GM23338 (cell line): Measurements from ENCODE around the gene UGT1A10. TPM values are rescaled to one million over a fixed set of nuclear protein-coding genes. Genes with fewer than 3 reads are reported as not detected.

ENCODE experiments used
- ATAC-seq: fragments of 200-7000 bp; cut with Tn5 transposase; 3 replicates; pipeline ENCODE4 v1.9.1; 2020
- DNase-seq: peaks from one replicate; pipeline ENCODE4 v3.0.0-alpha.2; 2015; ENCODE audit warnings: low spot score
- H2AFZ ChIP-seq: fragments of 200-600 bp; sonication (generic); 2 replicates; pipeline ENCODE4 v1.8.0; 2016; ENCODE audit warnings: antibody characterized with exemption, mild to moderate bottlenecking, moderate library complexity
- H3F3A ChIP-seq: fragments of 200-600 bp; sonication (generic); replicated peaks from 2 replicates; pipeline ENCODE4 v1.8.0; 2017; ENCODE audit warnings: antibody characterized with exemption, mixed run types, low read depth
- H3K27ac ChIP-seq: fragments of 200-600 bp; sonication (generic); 2 replicates; pipeline ENCODE4 v1.6.1; 2016; ENCODE audit warnings: low read depth
- H3K27me3 ChIP-seq: fragments of 200-600 bp; sonication (generic); 2 replicates; pipeline ENCODE4 v1.8.0; 2016; ENCODE audit warnings: mild to moderate bottlenecking, mixed run types, moderate library complexity; ENCODE audit not compliant: insufficient read depth
- H3K36me3 ChIP-seq: fragments of 200-600 bp; sonication (generic); 2 replicates; pipeline ENCODE4 v1.8.0; 2016; ENCODE audit warnings: mild to moderate bottlenecking; ENCODE audit not compliant: insufficient read depth
- H3K4me1 ChIP-seq: fragments of 200-600 bp; sonication (generic); 2 replicates; pipeline ENCODE4 v1.8.0; 2016; ENCODE audit warnings: mild to moderate bottlenecking, moderate library complexity; ENCODE audit not compliant: insufficient read depth
- H3K4me2 ChIP-seq: fragments of 200-600 bp; sonication (generic); 2 replicates; pipeline ENCODE4 v1.7.1; 2017; ENCODE audit warnings: mixed run types
- H3K4me3 ChIP-seq: fragments of 200-600 bp; sonication (generic); 2 replicates; pipeline ENCODE4 v1.6.1; 2016; ENCODE audit warnings: mixed run types
- H3K79me2 ChIP-seq: fragments of 200-600 bp; sonication (generic); replicated peaks from 2 replicates; pipeline ENCODE4 v1.8.0; 2017; ENCODE audit warnings: mild to moderate bottlenecking; ENCODE audit not compliant: insufficient read depth
- H3K9me2 ChIP-seq: fragments of 200-600 bp; sonication (generic); 2 replicates; pipeline ENCODE4 v1.8.0; 2017; ENCODE audit not compliant: insufficient read depth
- H4K20me1 ChIP-seq: fragments of 200-600 bp; sonication (generic); replicated peaks from 2 replicates; pipeline ENCODE4 v1.8.0; 2017; ENCODE audit warnings: mild to moderate bottlenecking; ENCODE audit not compliant: insufficient read depth
- H3K27ac Mint-ChIP-seq: 2 replicates; pipeline ENCODE4 v1.8.0; 2020; ENCODE audit warnings: inconsistent platforms, mild to moderate bottlenecking, moderate library complexity, mixed read lengths
- H3K27me3 Mint-ChIP-seq: 3 replicates; pipeline ENCODE4 v1.8.0; 2022; ENCODE audit warnings: low read depth, mild to moderate bottlenecking, moderate library complexity, mixed read lengths, inconsistent platforms; ENCODE audit not compliant: insufficient read depth, poor library complexity
- H3K36me3 Mint-ChIP-seq: 3 replicates; pipeline ENCODE4 v1.8.0; 2021; ENCODE audit warnings: low read depth, mild to moderate bottlenecking, inconsistent platforms, moderate library complexity, mixed read lengths
- H3K4me1 Mint-ChIP-seq: 3 replicates; pipeline ENCODE4 v1.8.0; 2020; ENCODE audit warnings: mild to moderate bottlenecking, inconsistent platforms, mixed read lengths
- H3K4me3 Mint-ChIP-seq: 3 replicates; pipeline ENCODE4 v1.8.0; 2021; ENCODE audit warnings: moderate library complexity, mild to moderate bottlenecking, inconsistent platforms, mixed read lengths
- H3K9me3 Mint-ChIP-seq: 3 replicates; pipeline ENCODE4 v1.8.0; 2020; ENCODE audit warnings: moderate library complexity, mild to moderate bottlenecking, inconsistent platforms, mixed read lengths
- CREB1 ChIP-seq: fragments of 250-450 bp; sonication (Bioruptor Pico); IDR thresholded peaks from 2 replicates; pipeline ENCODE4 v1.5.0; 2020; ENCODE audit warnings: low read depth, mild to moderate bottlenecking, moderate library complexity
- CTCF ChIP-seq, 2 experiments: fragments of 200-600 bp in 1 of 2; sonication (generic) in 1 of 2; conservative IDR thresholded peaks; 2 replicates each; pipeline versions ENCODE4 v1.5.1 to v1.6.1; 2016 to 2017; ENCODE audit warnings: antibody characterized with exemption in 2 of 2, low read depth in 2 of 2, mild to moderate bottlenecking in 2 of 2, moderate library complexity in 1 of 2
- EZH2 ChIP-seq: fragments of 200-600 bp; sonication (generic); IDR thresholded peaks from one replicate; pipeline ENCODE4 v1.8.0; 2017; ENCODE audit warnings: antibody characterized with exemption, mild to moderate bottlenecking, low read depth; ENCODE audit not compliant: unreplicated experiment
- EZH2phosphoT487 ChIP-seq: fragments of 200-600 bp; sonication (generic); IDR thresholded peaks from one replicate; pipeline ENCODE4 v1.8.1; 2018; ENCODE audit warnings: antibody characterized with exemption; ENCODE audit not compliant: unreplicated experiment
- JUNB ChIP-seq: IDR thresholded peaks from one replicate; pipeline ENCODE4 v1.6.1; 2016; ENCODE audit warnings: antibody characterized with exemption; ENCODE audit not compliant: unreplicated experiment
- NANOG ChIP-seq: IDR thresholded peaks from 2 replicates; pipeline ENCODE4 v1.6.1; 2016; ENCODE audit warnings: antibody characterized with exemption, borderline replicate concordance
- POLR2AphosphoS5 ChIP-seq: IDR thresholded peaks from 2 replicates; pipeline ENCODE4 v1.6.1; 2016; ENCODE audit warnings: antibody characterized with exemption, low read depth
- REST ChIP-seq: IDR thresholded peaks from one replicate; pipeline ENCODE4 v1.6.1; 2018; ENCODE audit warnings: antibody characterized with exemption; ENCODE audit not compliant: unreplicated experiment
- STAT1 ChIP-seq: IDR thresholded peaks from one replicate; pipeline ENCODE4 v1.6.1; 2016; ENCODE audit warnings: antibody characterized with exemption; ENCODE audit not compliant: unreplicated experiment
- ZNF114 ChIP-seq: fragments of 250-450 bp; sonication (Bioruptor Pico); IDR thresholded peaks from 2 replicates; pipeline ENCODE4 v1.5.0; 2020; ENCODE audit warnings: mild to moderate bottlenecking, moderate library complexity
- ZNF331 ChIP-seq: fragments of 250-450 bp; sonication (Bioruptor Pico); IDR thresholded peaks from 2 replicates; pipeline ENCODE4 v1.5.0; 2020; ENCODE audit warnings: low read depth, mild to moderate bottlenecking, moderate library complexity
- polyA plus RNA-seq: library from polyadenylated mRNA; unstranded; fragments of >200 nt; fragmentation: Nextera tagmentation; extraction: Ambion mirVana; gene quantifications from 2 replicates; pipeline ENCODE4 v1.2.1, GENCODE V29; 2016
- total RNA-seq: library from RNA; depleted of rRNA; stranded (reverse); fragments of >200 nt; shearing (Covaris generic); gene quantifications from 2 replicates; pipeline ENCODE4 v1.2.3, GENCODE V29; 2014
- TF ChIP-seq, protein P1 (sequence below): IDR thresholded peaks from 2 replicates; pipeline ENCODE4 v1.6.1; 2016; ENCODE audit warnings: antibody characterized with exemption
- TF ChIP-seq, protein P2 (sequence below): fragments of 250-450 bp; sonication (Bioruptor Pico); IDR thresholded peaks from 2 replicates; pipeline ENCODE4 v1.5.0; 2020; ENCODE audit warnings: mild to moderate bottlenecking, moderate library complexity

The UGT1A10 gene
- total and polyA plus RNA-seq, 2 experiments from 2014 or later: not detected

DNA sequence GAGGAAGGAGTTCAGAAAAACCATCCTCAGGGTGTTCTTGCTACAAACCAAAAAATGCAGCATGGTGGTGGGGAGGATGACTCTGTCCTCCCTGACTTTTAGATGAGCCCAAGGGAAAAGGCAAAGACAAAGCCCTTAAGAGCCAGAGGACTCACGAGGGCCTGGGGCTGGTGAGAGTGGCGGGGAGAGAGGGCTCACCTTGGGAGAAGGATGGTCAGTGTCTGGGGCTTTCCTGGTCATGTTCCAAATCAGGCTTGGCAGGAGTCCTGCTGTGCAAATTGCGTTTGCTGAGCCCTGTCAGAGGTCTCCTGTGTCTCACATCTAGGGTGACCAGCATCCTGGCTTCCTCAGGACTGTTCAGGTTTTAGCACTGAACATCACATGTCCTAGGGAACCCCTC, 128.5 kb downstream of the UGT1A10 start:
- H3K79me2 ChIP-seq: no peaks in the 10 kb centered on the region
- DNase-seq (no peak), ATAC-seq (no peak)
- peaks cover 9% of the 10 kb centered on the region for H3K4me1 Mint-ChIP-seq
- TF ChIP-seq, protein P1, sequence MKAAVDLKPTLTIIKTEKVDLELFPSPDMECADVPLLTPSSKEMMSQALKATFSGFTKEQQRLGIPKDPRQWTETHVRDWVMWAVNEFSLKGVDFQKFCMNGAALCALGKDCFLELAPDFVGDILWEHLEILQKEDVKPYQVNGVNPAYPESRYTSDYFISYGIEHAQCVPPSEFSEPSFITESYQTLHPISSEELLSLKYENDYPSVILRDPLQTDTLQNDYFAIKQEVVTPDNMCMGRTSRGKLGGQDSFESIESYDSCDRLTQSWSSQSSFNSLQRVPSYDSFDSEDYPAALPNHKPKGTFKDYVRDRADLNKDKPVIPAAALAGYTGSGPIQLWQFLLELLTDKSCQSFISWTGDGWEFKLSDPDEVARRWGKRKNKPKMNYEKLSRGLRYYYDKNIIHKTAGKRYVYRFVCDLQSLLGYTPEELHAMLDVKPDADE: no peak
- no peak for TF ChIP-seq ZNF114 (CRISPR knock-in tag)
- TF ChIP-seq POLR2AphosphoS5: no peak
- TF ChIP-seq, protein P2, sequence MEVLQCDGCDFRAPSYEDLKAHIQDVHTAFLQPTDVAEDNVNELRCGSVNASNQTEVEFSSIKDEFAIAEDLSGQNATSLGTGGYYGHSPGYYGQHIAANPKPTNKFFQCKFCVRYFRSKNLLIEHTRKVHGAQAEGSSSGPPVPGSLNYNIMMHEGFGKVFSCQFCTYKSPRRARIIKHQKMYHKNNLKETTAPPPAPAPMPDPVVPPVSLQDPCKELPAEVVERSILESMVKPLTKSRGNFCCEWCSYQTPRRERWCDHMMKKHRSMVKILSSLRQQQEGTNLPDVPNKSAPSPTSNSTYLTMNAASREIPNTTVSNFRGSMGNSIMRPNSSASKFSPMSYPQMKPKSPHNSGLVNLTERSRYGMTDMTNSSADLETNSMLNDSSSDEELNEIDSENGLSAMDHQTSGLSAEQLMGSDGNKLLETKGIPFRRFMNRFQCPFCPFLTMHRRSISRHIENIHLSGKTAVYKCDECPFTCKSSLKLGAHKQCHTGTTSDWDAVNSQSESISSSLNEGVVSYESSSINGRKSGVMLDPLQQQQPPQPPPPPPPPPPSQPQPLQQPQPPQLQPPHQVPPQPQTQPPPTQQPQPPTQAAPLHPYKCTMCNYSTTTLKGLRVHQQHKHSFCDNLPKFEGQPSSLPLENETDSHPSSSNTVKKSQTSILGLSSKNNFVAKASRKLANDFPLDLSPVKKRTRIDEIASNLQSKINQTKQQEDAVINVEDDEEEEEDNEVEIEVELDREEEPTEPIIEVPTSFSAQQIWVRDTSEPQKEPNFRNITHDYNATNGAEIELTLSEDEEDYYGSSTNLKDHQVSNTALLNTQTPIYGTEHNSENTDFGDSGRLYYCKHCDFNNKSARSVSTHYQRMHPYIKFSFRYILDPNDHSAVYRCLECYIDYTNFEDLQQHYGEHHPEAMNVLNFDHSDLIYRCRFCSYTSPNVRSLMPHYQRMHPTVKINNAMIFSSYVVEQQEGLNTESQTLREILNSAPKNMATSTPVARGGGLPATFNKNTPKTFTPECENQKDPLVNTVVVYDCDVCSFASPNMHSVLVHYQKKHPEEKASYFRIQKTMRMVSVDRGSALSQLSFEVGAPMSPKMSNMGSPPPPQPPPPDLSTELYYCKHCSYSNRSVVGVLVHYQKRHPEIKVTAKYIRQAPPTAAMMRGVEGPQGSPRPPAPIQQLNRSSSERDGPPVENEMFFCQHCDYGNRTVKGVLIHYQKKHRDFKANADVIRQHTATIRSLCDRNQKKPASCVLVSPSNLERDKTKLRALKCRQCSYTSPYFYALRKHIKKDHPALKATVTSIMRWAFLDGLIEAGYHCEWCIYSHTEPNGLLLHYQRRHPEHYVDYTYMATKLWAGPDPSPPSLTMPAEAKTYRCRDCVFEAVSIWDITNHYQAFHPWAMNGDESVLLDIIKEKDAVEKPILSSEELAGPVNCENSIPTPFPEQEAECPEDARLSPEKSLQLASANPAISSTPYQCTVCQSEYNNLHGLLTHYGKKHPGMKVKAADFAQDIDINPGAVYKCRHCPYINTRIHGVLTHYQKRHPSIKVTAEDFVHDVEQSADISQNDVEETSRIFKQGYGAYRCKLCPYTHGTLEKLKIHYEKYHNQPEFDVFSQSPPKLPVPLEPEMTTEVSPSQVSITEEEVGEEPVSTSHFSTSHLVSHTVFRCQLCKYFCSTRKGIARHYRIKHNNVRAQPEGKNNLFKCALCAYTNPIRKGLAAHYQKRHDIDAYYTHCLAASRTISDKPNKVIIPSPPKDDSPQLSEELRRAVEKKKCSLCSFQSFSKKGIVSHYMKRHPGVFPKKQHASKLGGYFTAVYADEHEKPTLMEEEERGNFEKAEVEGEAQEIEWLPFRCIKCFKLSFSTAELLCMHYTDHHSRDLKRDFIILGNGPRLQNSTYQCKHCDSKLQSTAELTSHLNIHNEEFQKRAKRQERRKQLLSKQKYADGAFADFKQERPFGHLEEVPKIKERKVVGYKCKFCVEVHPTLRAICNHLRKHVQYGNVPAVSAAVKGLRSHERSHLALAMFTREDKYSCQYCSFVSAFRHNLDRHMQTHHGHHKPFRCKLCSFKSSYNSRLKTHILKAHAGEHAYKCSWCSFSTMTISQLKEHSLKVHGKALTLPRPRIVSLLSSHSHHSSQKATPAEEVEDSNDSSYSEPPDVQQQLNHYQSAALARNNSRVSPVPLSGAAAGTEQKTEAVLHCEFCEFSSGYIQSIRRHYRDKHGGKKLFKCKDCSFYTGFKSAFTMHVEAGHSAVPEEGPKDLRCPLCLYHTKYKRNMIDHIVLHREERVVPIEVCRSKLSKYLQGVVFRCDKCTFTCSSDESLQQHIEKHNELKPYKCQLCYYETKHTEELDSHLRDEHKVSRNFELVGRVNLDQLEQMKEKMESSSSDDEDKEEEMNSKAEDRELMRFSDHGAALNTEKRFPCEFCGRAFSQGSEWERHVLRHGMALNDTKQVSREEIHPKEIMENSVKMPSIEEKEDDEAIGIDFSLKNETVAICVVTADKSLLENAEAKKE (CRISPR knock-in tag): no peak
- no peak for TF ChIP-seq CREB1 (CRISPR knock-in tag)
- TF ChIP-seq ZNF331 (CRISPR knock-in tag): no peak
- TF ChIP-seq STAT1: no peak
- TF ChIP-seq REST: no peak
- TF ChIP-seq NANOG: no peak
- TF ChIP-seq JUNB: no peak
- no peak for TF ChIP-seq EZH2
- TF ChIP-seq CTCF (conservative IDR thresholded peaks at IDR 0.05; ENCODE audit: low read depth in 2 of 2): no peak
- TF ChIP-seq EZH2phosphoT487: no peak
- no peak overlapping the region for H2AFZ ChIP-seq
- no peaks in the 10 kb centered on the region; the same call in 1 of the 2 replicates for H3K9me2 ChIP-seq
- H3K36me3 ChIP-seq: no peaks in the 10 kb centered on the region
- no peaks in the 10 kb centered on the region for H3K27me3 ChIP-seq
- H3K36me3 Mint-ChIP-seq: no peaks in the 10 kb centered on the region; the same call in 2 of the 3 replicates
- H3K4me1 ChIP-seq: no peaks in the 10 kb centered on the region
- no peaks in the 10 kb centered on the region for H4K20me1 ChIP-seq
- no peaks in the 10 kb centered on the region for H3K27me3 Mint-ChIP-seq
- H3K27ac Mint-ChIP-seq: no peak overlapping the region
- H3K4me2 ChIP-seq: no peak overlapping the region
- H3K9me3 Mint-ChIP-seq: peaks cover 3% of the 10 kb centered on the region; the same call in 2 of the 3 replicates
- no peak overlapping the region for H3K27ac ChIP-seq
- no peaks in the 10 kb centered on the region for H3F3A ChIP-seq
- no peak overlapping the region for H3K4me3 Mint-ChIP-seq
- H3K4me3 ChIP-seq: no peak overlapping the region
